ENCODE measurements around the gene NAV2.

NAV2 gene

DNA sequence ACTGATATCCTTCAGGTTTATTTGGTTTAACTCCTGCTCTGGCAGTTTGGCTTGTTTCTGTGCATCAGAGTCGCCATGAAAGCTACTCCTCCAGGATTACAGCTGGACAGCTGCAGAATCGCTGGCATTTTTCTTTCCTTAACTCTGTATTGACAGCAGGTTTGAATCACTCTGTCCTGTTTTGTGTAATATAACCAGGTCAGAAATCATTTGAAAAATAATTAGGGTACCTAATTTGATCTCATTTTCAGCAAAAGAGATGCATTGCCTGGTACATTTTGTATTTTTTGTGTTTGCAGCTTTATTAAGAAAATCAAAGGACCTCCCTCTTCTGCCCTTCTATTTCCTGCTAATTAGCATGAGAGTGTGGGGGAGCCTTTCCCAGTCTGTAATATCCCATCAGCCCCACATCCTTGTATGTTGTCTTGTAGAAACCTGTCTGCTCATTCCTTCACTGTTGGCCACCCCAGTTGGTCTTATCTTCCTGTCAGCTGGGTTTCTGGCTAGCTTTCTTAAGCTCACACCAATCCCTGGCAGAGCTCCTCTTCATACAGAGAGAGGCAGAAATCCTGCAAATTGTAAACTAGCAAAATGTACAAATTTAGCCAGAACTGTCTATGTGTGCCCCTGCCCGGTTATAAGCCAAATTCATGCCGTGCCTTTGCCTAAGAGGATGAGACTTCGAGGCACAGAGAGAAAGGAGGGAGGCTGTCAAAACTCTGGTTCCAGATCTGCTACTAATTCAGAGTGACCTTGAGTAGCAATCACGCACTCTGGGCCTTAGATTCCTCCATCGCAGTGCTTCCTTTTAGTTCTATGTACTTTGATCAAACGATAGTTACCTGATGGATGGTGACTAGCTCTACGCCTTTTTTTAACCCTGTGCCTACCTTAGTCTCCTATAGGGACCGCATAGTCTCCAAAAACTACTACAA lies 200.6 kb downstream of the NAV2 start:
- in situ Hi-C loops (cut with MboI; ENCODE audit: low pct_unique_long_range_greater_than_20kb, low sequenced_read_pairs, unreplicated experiment) = loop anchor here (25.0 kb wide), 1 partner anchor 626 kb away; no protein-coding TSS in a partner anchor
- no peak for DNase-seq (ENCODE audit: low spot score)
- TF ChIP-seq, protein P1, sequence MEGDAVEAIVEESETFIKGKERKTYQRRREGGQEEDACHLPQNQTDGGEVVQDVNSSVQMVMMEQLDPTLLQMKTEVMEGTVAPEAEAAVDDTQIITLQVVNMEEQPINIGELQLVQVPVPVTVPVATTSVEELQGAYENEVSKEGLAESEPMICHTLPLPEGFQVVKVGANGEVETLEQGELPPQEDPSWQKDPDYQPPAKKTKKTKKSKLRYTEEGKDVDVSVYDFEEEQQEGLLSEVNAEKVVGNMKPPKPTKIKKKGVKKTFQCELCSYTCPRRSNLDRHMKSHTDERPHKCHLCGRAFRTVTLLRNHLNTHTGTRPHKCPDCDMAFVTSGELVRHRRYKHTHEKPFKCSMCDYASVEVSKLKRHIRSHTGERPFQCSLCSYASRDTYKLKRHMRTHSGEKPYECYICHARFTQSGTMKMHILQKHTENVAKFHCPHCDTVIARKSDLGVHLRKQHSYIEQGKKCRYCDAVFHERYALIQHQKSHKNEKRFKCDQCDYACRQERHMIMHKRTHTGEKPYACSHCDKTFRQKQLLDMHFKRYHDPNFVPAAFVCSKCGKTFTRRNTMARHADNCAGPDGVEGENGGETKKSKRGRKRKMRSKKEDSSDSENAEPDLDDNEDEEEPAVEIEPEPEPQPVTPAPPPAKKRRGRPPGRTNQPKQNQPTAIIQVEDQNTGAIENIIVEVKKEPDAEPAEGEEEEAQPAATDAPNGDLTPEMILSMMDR (IDR thresholded peaks at IDR 0.05; ENCODE audit: extremely low read depth, insufficient read depth, missing control alignments) = no peak

DNA sequence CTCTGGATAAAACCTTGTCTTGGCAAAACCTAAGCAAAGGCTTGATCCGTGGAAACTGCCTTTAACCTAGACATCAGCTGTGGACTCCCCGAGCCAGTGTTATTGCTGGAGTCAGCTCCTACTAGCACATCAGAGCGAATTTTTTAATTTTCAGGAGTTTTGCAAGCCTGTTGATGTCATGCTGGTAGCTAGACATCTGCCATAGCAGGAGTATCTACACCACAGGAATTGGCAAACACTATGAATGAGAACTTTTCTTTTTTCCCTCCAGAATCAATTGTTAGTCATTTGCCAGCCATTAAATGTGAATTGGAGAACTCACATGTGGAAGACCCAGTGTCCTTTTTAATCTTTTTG lies 201.2 kb downstream of the NAV2 start:
- TF ChIP-seq, protein P1 (IDR thresholded peaks at IDR 0.05; ENCODE audit: extremely low read depth, insufficient read depth, missing control alignments) = no peak
- in situ Hi-C loops (cut with MboI; ENCODE audit: low pct_unique_long_range_greater_than_20kb, low sequenced_read_pairs, unreplicated experiment) = loop anchor here (25.0 kb wide), 1 partner anchor 627 kb away; no protein-coding TSS in a partner anchor
- no peak for DNase-seq (ENCODE audit: low spot score)

GRCh38 chr11:19915808-19916207 lies 203.2 kb downstream of the NAV2 start:
- TF ChIP-seq, protein P1 (IDR thresholded peaks at IDR 0.05; ENCODE audit: extremely low read depth, insufficient read depth, missing control alignments) = no peak
- in situ Hi-C loops (cut with MboI; ENCODE audit: low pct_unique_long_range_greater_than_20kb, low sequenced_read_pairs, unreplicated experiment) = loop anchor here (25.0 kb wide), 1 partner anchor 629 kb away; no protein-coding TSS in a partner anchor
- DNase-seq (ENCODE audit: low spot score) = no peak

- in situ Hi-C loops (cut with MboI; ENCODE audit: low pct_unique_long_range_greater_than_20kb, low sequenced_read_pairs, unreplicated experiment) = loop anchor here (25.0 kb wide), 1 partner anchor 630 kb away; no protein-coding TSS in a partner anchor
- DNase-seq (ENCODE audit: low spot score) = no peak
- TF ChIP-seq, protein P1 (IDR thresholded peaks at IDR 0.05; ENCODE audit: extremely low read depth, insufficient read depth, missing control alignments) = no peak
Observed at GRCh38 chr11:19917069-19917468, 204.4 kb downstream of the NAV2 start.

GRCh38 chr11:19918302-19919049 lies 205.8 kb downstream of the NAV2 start:
- in situ Hi-C loops (cut with MboI; ENCODE audit: low pct_unique_long_range_greater_than_20kb, low sequenced_read_pairs, unreplicated experiment) = loop anchor here (25.0 kb wide), 1 partner anchor 631 kb away; no protein-coding TSS in a partner anchor
- no peak for DNase-seq (ENCODE audit: low spot score)
- TF ChIP-seq, protein P1 (IDR thresholded peaks at IDR 0.05; ENCODE audit: extremely low read depth, insufficient read depth, missing control alignments) = no peak

DNA sequence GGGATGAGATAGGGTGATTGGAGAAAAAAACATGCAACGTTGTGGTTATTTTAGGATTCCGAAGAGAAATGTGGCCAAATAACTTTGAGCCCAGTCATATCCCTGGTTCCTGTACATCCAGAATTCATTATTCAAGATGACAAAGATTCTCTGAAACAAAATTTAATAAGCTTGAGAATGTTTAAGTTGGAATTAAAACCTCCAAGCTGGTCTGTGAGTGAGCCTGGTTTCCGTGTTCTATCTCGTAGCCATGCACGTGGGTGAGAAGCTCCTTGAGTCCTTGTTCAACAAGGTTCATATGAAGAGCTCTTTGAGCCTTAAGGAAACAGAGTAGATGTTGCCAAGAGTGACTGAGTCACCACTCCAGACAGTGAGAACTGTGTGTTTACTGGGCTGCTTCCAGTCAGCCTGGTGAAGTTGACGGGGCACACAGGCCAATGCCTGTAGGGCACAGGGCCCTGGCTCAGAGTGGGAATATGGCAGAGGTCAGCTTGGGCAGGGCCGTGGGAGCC lies 206.5 kb downstream of the NAV2 start:
- DNase-seq (ENCODE audit: low spot score) = no peak
- TF ChIP-seq, protein P1 (IDR thresholded peaks at IDR 0.05; ENCODE audit: extremely low read depth, insufficient read depth, missing control alignments) = no peak
- in situ Hi-C loops (cut with MboI; ENCODE audit: low pct_unique_long_range_greater_than_20kb, low sequenced_read_pairs, unreplicated experiment) = loop anchor here (25.0 kb wide), 1 partner anchor 632 kb away; no protein-coding TSS in a partner anchor

Measured in GM13977 (cell line).